Stomach smooth muscle (tissue), 2 donors: ENCODE measurements around the gene LUZP2.

Experiments
- H3K27ac ChIP-seq: one replicate; pipeline ENCODE4 v1.7.0; 2013; ENCODE audit warnings: mild to moderate bottlenecking, low read length, inconsistent platforms
- H3K27me3 ChIP-seq, 2 donors: one replicate each; pipeline ENCODE4 v1.7.0; 2013; ENCODE audit warnings: low read length in 2 of 2; ENCODE audit not compliant: insufficient read depth in 2 of 2, control insufficient read depth in 1 of 2
- H3K36me3 ChIP-seq, 2 donors: one replicate each; pipeline ENCODE4 v1.7.0; 2013; ENCODE audit warnings: low read length in 2 of 2; ENCODE audit not compliant: control insufficient read depth in 2 of 2, insufficient read depth in 2 of 2
- H3K4me1 ChIP-seq: one replicate; pipeline ENCODE4 v1.7.0; 2013; ENCODE audit warnings: low read length; ENCODE audit not compliant: control insufficient read depth, insufficient read depth
- H3K4me3 ChIP-seq, 2 donors: one replicate each; pipeline ENCODE4 v1.7.0; 2013; ENCODE audit warnings: low read length in 2 of 2
- H3K9ac ChIP-seq, 2 donors: one replicate each; pipeline ENCODE4 v1.7.0; 2013; ENCODE audit warnings: low read length in 2 of 2, mild to moderate bottlenecking in 1 of 2
- H3K9me3 ChIP-seq, 2 donors: one replicate each; pipeline ENCODE4 v1.7.0; 2013; ENCODE audit warnings: low read length in 2 of 2; ENCODE audit not compliant: control insufficient read depth in 2 of 2
- donor health status: healthy.
- donor health status: Pancreatic carcinoma.

Gene LUZP2

GRCh38 chr11:24748261-24748660 is 251.4 kb downstream of the LUZP2 start:
- no peaks in the 10 kb centered on the region for H3K4me1 ChIP-seq
- no peaks in the 10 kb centered on the region for H3K27me3 ChIP-seq
- H3K27ac ChIP-seq, result no peak overlapping the region
- H3K4me3 ChIP-seq, result no peak overlapping the region
- H3K9ac ChIP-seq, result no peak overlapping the region
- H3K9me3 ChIP-seq, result peaks cover 0 to 3% of the 10 kb centered on the region in 2 donors
- H3K36me3 ChIP-seq, result no peaks in the 10 kb centered on the region

- H3K4me1 ChIP-seq, result no peaks in the 10 kb centered on the region
Observed at GRCh38 chr11:24754406-24754805, 257.6 kb downstream of the LUZP2 start.

GRCh38 chr11:24755260-24755839 is 258.5 kb downstream of the LUZP2 start:
- Histone ChIP-seq H3K9ac (no peak overlapping the region), H3K27ac (no peak overlapping the region), H3K36me3 (no peaks in the 10 kb centered on the region), H3K4me1 (no peaks in the 10 kb centered on the region), H3K9me3 (no peaks in the 10 kb centered on the region), H3K4me3 (no peak overlapping the region), H3K27me3 (no peaks in the 10 kb centered on the region)

More at GRCh38 chr11:24754406-24754805, 257.6 kb downstream of the LUZP2 start:
- Histone ChIP-seq H3K27ac (no peak overlapping the region), H3K4me3 (no peak overlapping the region), H3K36me3 (no peaks in the 10 kb centered on the region), H3K9me3 (peaks cover 0 to 1% of the 10 kb centered on the region in 2 donors), H3K27me3 (no peaks in the 10 kb centered on the region), H3K9ac (no peak overlapping the region)

GRCh38 chr11:24759742-24760141 is 262.9 kb downstream of the LUZP2 start:
- no peaks in the 10 kb centered on the region for H3K9me3 ChIP-seq
- H3K9ac ChIP-seq, result no peak overlapping the region
- H3K4me3 ChIP-seq, result no peak overlapping the region
- H3K27me3 ChIP-seq, result no peaks in the 10 kb centered on the region
- no peaks in the 10 kb centered on the region for H3K4me1 ChIP-seq
- H3K36me3 ChIP-seq, result no peaks in the 10 kb centered on the region
- H3K27ac ChIP-seq, result no peak overlapping the region

- H3K9me3 ChIP-seq, result no peaks in the 10 kb centered on the region
- no peak overlapping the region for H3K9ac ChIP-seq
- H3K36me3 ChIP-seq, result no peaks in the 10 kb centered on the region
- no peaks in the 10 kb centered on the region for H3K4me1 ChIP-seq
- no peaks in the 10 kb centered on the region for H3K27me3 ChIP-seq
- H3K27ac ChIP-seq, result no peak overlapping the region
- no peak overlapping the region for H3K4me3 ChIP-seq
Observed at GRCh38 chr11:24760681-24761080, 263.8 kb downstream of the LUZP2 start.

- Histone ChIP-seq H3K36me3 (no peaks in the 10 kb centered on the region), H3K4me1 (no peaks in the 10 kb centered on the region), H3K27ac (no peak overlapping the region), H3K9ac (no peak overlapping the region), H3K9me3 (no peaks in the 10 kb centered on the region), H3K27me3 (no peaks in the 10 kb centered on the region), H3K4me3 (no peak overlapping the region)
Observed at GRCh38 chr11:24762076-24762475, 265.2 kb downstream of the LUZP2 start.

- Histone ChIP-seq H3K4me3 (no peak overlapping the region), H3K27ac (no peak overlapping the region), H3K36me3 (no peaks in the 10 kb centered on the region)
Observed at GRCh38 chr11:24767411-24767810, 270.6 kb downstream of the LUZP2 start.

GRCh38 chr11:24773322-24773721 is 276.5 kb downstream of the LUZP2 start:
- H3K36me3 ChIP-seq, result no peaks in the 10 kb centered on the region
- H3K4me1 ChIP-seq, result no peaks in the 10 kb centered on the region
- H3K9me3 ChIP-seq, result no peaks in the 10 kb centered on the region
- H3K4me3 ChIP-seq, result no peak overlapping the region
- no peaks in the 10 kb centered on the region for H3K27me3 ChIP-seq
- no peak overlapping the region for H3K9ac ChIP-seq
- no peak overlapping the region for H3K27ac ChIP-seq

More at GRCh38 chr11:24767411-24767810, 270.6 kb downstream of the LUZP2 start:
- H3K9ac ChIP-seq, result no peak overlapping the region
- no peaks in the 10 kb centered on the region for H3K4me1 ChIP-seq
- no peaks in the 10 kb centered on the region for H3K9me3 ChIP-seq
- H3K27me3 ChIP-seq, result no peaks in the 10 kb centered on the region

GRCh38 chr11:24779791-24780190 is 282.9 kb downstream of the LUZP2 start:
- Histone ChIP-seq H3K36me3 (no peaks in the 10 kb centered on the region), H3K9ac (no peak overlapping the region), H3K9me3 (no peaks in the 10 kb centered on the region), H3K4me1 (no peaks in the 10 kb centered on the region), H3K27me3 (no peaks in the 10 kb centered on the region), H3K4me3 (no peak overlapping the region), H3K27ac (no peak overlapping the region)

- H3K36me3 ChIP-seq, result no peaks in the 10 kb centered on the region
- H3K27me3 ChIP-seq, result no peaks in the 10 kb centered on the region
- H3K4me3 ChIP-seq, result no peak overlapping the region
- no peak overlapping the region for H3K9ac ChIP-seq
- H3K27ac ChIP-seq, result no peak overlapping the region
- no peaks in the 10 kb centered on the region for H3K4me1 ChIP-seq
- H3K9me3 ChIP-seq, result no peaks in the 10 kb centered on the region
Observed at GRCh38 chr11:24781288-24781687, 284.4 kb downstream of the LUZP2 start.

- Histone ChIP-seq H3K4me1 (no peaks in the 10 kb centered on the region), H3K27me3 (no peaks in the 10 kb centered on the region)
Observed at GRCh38 chr11:24793479-24793878, 296.6 kb downstream of the LUZP2 start.

More at GRCh38 chr11:24793479-24793878, 296.6 kb downstream of the LUZP2 start:
- Histone ChIP-seq H3K9ac (no peak overlapping the region), H3K27ac (no peak overlapping the region), H3K4me3 (no peak overlapping the region), H3K9me3 (no peaks in the 10 kb centered on the region), H3K36me3 (no peaks in the 10 kb centered on the region)
